Activated effector memory CD4-positive, alpha-beta T cell treated with anti-CD3 and anti-CD28 coated beads, Interleukin-2, amount 50 U/mL, for 16 hours (primary cell): Measurements from ENCODE around the gene MYO7B.

Source experiments
- DNase-seq: peaks from one replicate; pipeline ENCODE4 v3.0.0-alpha.2; 2020

The MYO7B gene

DNA sequence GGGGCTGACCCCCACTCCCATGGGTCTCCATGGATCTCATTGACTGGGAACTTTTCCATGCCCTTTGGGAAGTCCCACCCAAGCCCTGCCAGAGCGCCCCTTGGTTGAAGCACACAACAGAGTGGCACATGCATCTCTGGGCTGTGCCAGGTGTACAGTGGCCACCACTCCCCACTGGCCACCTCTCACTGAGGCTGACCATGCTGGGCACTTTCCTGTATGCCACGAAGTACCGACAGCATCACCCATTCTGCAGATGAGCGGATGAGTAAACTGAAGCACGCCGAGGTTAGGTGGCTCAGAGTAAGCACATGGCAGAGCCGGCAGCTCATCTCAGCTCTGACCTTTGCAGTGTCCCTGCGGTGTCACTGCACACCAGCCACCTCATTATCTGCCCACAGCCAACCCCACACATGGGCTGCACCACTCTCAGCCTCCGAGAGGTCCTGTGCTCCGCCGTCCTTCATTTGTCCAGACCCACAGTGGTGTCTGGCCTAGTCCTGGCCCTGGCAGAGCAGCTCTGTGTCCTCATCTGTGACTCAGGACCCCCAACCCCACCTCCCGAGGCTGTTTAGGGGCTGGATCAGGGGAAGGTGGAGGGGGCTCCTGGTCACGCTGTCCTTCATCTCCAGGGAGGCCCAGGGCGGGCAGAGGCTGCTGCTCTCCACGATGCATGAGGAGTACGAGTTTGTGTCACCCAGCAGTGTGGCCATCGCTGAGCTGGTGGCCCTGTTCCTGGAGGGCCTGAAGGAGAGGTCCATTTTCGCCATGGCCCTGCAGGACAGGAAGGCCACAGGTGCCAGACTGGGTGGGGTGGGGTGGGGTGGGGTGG lies 92.5 kb downstream of the MYO7B start:
- no peak for DNase-seq

DNA sequence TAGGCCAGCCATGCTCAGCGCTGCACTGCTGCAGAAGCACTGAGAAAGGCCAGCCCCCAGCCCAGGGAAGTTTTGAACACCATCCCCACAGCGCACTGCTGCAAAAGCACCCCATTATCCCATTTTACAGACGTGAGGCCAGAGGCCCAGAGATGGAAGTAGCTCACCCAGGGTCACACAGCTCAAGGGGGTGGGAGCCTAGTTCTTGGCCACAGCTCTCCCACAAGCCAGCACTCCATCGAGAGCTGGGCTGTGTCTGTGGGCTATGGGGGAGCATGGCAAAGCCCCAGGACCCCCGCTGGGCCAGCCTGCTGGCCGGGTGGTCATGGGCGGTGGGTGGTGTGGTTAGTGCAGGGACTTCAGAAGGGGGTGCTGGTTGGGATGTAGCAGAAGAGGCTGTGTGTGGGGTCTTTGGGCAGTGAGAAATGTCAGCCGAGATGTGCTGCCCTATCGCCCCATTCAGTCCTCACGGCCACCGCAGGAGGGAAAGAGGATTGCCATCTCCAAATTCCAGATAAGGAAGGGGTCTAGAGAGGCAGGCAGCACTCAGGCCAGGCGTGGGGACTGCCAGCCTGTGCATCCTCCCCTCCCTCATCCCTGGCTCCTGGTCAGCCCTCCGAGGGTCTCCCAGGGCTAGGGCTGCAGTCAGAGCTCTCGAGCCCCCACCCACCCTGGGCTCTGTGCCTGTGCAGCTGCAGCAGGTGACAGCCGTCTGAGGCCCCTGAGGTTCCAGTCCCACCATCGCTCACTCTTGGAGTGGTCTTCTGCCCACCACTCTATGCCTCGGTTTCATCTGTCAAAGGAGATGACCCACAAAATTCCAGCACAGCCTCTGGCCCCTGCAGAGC lies 93.5 kb downstream of the MYO7B start:
- DNase-seq: no peak

- no peak for DNase-seq
These were observed 94.2 kb downstream of the MYO7B start for GRCh38 chr2:127629637-127630036.

- DNase-seq: no peak
These were observed 94.8 kb downstream of the MYO7B start for GRCh38 chr2:127630096-127630863.

- no peak for DNase-seq
These were observed 95.5 kb downstream of the MYO7B start for GRCh38 chr2:127630864-127631540.

- no peak for DNase-seq
These were observed 96.1 kb downstream of the MYO7B start for GRCh38 chr2:127631541-127631996.

DNA sequence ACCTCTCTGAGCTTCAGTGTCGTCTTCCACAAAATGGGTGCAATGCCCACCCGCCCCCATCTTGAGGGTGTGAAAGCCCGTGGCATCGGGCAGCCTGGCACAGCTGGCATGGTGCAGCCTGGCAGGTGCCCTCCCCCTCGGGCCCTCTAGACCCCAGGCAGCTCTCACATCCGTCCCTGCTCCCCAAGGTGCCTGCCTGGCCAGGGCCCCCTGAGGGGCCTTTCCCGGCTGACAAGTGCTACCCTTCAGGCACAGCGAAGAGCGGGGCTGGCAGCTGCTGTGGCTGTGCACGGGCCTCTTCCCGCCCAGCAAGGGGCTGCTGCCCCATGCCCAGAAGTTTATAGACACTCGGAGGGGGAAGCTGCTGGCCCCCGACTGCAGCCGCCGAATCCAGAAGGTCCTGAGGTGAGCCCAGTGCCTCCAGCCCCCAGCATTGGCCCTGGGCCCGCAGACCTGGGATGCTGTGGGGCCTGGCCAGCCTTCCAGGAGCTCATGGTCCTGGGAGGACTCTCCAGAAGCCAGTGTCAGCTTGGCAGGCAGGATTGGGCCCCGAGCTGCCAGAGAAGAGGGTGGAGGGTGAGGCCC lies 96.6 kb downstream of the MYO7B start:
- no peak for DNase-seq

GRCh38 chr2:127632592-127633489 lies 97.4 kb downstream of the MYO7B start:
- no peak for DNase-seq

- no peak for DNase-seq
These were observed 98.1 kb downstream of the MYO7B start for GRCh38 chr2:127633556-127634065.

DNA sequence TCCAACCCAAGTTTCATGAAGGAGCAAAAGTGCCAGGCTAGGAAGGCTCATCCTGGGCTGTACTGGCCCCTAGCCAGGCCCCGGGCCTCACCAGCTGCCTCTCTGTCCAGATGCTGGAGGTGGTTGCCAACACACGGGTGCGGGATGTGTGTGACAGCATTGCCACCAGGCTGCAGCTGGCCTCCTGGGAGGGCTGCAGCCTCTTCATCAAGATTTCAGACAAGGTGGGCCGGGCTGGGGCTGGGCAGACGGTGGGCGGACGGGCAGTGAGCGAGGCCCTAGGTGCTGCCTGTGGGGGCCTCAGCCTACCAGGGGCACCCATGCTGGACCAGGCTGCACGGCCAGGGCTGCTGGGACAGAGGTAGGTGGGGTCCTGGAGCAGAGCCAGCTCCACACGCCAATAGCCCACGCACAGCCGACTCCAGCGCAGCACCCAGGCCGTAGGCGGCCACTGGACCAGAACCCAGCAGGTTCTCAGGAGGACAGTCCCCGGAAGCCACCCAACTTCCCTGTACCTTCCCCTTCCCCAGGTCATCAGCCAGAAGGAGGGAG lies 98.7 kb downstream of the MYO7B start:
- DNase-seq: no peak

GRCh38 chr2:127634626-127635379 lies 99.3 kb downstream of the MYO7B start:
- DNase-seq: no peak

DNA sequence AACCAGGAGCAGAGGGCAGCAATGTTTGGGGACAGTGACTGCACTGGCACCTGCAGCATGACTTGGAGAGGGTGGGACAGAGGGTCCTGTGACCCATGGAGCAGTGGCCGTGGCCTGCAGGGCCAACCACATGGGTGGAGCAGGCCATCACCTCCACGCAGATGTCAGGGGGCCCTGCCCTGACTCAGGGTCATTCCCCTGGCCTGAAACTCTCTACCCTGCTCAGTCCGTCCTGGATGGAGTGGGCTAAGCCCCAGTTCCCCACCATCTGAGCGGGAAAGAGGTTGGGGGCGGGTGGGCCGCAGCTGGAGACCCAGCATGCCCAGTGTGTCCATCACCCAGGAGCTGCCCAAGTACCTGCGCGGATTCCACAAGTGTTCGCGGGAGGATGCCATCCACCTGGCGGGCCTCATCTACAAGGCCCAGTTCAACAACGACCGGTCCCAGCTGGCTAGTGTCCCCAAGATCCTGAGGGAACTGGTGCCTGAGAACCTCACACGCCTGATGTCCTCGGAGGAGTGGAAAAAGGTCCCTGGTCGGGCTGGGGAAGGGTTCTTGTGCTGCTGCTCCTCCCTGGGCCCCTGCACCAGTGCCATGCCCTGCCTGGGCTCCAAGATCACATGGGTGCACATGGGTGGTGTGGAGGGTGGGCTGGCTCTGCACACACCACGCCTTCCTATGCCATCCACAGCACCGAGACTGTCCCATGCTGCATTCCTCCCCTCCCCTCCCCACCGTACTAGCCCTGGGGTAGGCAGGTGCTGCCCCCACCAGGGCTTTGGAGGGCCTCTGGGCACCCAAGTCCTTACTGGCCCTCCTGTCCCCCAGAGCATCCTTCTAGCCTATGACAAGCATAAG lies 100.1 kb downstream of the MYO7B start:
- no peak for DNase-seq

DNA sequence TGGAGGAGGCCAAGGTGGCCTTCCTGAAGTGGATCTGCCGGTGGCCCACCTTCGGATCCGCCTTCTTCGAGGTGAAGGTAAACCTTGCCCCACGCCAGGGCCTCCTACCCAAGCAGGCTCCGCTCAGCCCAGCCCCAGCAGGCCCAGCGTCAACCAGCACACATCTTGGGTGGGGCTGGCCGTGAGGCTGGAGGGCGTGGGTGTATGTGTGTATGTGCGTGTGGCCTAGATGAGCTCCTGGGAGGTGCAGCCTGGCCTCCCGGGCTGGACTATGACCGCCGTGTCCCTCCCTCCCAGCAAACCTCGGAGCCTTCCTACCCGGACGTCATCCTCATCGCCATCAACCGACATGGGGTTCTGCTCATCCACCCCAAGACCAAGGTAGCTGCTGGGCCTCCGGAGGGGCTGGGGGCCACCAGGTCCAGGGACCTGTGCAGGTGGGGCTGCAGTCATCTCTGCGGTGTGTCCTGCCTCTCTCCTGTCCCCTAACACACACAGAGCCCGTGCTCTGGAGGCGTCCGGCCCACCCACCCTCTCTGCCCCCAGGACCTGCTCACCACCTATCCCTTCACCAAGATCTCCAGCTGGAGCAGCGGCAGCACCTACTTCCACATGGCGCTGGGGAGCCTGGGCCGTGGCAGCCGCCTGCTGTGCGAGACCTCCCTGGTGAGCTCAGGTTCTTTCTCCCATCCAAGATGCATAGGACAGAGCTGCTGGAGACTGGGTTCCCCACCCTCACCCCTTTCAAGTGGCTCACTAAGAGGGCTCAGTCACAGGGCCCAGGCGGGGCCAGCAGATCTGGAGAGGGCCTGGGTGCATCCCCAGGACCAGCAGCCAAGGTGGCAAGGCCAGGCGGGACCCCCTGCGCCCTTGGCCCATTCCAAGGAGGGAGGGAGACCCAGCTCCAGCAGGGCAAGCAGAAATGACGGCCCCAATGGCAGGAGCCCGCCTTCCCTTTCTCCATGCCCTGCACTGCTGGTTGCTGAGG lies 101.1 kb downstream of the MYO7B start:
- DNase-seq: no peak

DNA sequence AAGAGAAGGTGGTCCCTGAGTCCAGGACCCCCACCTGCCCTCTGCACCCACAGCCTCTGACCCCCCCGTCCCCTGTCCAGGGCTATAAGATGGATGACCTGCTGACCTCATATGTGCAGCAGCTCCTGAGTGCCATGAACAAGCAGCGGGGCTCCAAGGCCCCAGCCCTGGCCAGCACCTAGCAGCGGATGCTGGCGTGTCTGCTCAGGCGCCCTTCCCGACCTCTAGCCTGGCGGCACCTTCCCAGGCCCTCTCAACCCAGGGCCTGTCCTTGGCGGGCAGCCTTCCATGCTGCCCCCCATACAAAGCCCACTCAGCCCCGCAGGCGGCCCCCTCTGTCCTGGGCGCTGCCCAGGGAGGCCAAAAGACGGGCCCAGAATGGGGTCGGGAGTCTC lies 101.8 kb downstream of the MYO7B start:
- DNase-seq: no peak

DNA sequence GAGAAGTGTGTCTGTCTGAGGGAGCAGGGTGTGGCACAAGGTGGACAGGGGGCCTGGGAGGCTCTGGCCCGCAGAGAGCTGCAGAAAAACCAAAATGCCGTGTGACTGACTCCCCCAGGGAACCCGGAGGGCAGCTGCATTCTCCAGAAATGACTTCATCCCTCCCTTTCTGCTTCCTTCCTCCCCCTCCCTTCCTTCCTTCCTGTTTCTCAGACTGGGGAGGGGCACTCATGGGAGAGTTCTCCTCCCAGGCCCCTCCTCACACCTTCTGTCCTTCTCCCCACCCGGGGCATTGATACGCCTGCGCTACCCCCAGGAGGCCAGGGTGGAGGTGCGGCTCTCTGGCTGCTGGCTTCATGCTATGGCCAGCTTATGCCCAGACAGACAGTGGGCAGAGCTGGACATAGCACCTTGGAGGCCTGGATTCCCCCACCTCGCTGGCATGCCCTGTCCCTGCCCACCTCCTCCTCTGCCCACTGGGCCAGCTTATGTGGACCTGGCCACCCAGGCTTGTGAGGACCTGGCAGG lies 102.3 kb downstream of the MYO7B start:
- no peak for DNase-seq

- DNase-seq: no peak
These were observed 103.1 kb downstream of the MYO7B start for GRCh38 chr2:127638361-127639110.

DNA sequence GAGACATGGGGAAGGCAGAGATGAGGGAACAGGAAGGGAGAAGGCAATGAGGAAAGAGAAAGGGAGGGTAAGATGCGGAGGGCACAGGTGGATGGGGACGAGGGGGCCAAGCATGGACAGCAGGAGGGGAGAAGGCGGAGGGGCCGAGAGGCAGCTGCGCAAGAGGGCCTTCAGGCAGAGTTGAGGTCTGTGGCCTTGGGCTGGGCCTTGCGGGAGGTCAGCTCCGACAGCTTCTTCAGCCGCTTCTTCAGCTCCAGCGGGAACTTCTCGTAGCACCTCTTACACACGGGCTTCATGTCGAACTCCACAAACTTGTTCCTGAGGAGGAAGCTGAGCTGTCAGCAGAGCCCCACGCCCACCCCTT lies 103.6 kb downstream of the MYO7B start:
- no peak for DNase-seq
